AG04449 (cell line): Measurements from ENCODE around the gene KRT1.

Experiments used
- CTCF ChIA-PET: fragments of 350-600 bp; formaldehyde crosslinking; extraction: SDS; loops from one replicate; lab custom pipeline; 2021; ENCODE audit warnings: antibody characterized with exemption; lab: Yijun Ruan, JAX
- POLR2A ChIA-PET: fragments of 400-600, 350-600 bp; formaldehyde crosslinking; extraction: SDS; loops from one replicate; lab custom pipeline; 2020; ENCODE audit warnings: antibody characterized with exemption, inconsistent platforms; lab: Yijun Ruan, JAX
- DNase-seq: peaks from one replicate; pipeline ENCODE4 v3.0.0-alpha.2; 2010; ENCODE audit warnings: low read depth, low spot score
- H3K4me3 ChIP-seq: 2 replicates; pipeline ENCODE4 v1.5.1; 2011; ENCODE audit warnings: low read depth, mild to moderate bottlenecking, control low read depth, low read length
- TF ChIP-seq, protein P1 (sequence below): IDR thresholded peaks from one replicate; pipeline ENCODE4 v1.5.1; 2011; ENCODE audit warnings: mild to moderate bottlenecking, moderate library complexity, low read length, control low read depth, inconsistent platforms; ENCODE audit not compliant: insufficient read depth; ENCODE audit errors: missing control alignments

The KRT1 gene

DNA sequence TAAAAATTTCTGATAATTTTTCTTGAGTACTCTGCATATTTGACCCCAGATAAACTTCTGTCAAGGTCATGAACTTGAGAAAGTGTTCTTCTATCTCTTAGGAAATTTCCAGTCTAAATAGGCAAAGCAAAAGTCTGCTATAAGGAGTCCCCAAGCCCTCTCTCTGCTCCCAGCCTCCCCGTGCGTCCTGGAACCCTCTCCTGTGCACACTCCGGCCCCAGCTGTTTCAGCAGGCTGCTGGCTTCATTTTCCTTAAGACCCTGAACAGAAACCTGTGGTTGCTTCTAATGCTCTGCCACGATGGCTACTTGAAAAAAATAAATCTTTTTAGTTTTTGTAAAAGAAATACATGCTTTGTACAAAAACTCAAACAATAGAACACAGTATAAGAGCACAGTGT lies 42.9 kb downstream of the KRT1 start:
- TF ChIP-seq, protein P1, sequence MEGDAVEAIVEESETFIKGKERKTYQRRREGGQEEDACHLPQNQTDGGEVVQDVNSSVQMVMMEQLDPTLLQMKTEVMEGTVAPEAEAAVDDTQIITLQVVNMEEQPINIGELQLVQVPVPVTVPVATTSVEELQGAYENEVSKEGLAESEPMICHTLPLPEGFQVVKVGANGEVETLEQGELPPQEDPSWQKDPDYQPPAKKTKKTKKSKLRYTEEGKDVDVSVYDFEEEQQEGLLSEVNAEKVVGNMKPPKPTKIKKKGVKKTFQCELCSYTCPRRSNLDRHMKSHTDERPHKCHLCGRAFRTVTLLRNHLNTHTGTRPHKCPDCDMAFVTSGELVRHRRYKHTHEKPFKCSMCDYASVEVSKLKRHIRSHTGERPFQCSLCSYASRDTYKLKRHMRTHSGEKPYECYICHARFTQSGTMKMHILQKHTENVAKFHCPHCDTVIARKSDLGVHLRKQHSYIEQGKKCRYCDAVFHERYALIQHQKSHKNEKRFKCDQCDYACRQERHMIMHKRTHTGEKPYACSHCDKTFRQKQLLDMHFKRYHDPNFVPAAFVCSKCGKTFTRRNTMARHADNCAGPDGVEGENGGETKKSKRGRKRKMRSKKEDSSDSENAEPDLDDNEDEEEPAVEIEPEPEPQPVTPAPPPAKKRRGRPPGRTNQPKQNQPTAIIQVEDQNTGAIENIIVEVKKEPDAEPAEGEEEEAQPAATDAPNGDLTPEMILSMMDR, result no peak
- H3K4me3 ChIP-seq, result no peak overlapping the region
- POLR2A ChIA-PET, result no interaction called here
- DNase-seq, result no peak
- CTCF ChIA-PET, result interaction anchor here (1.0 to 1.4 kb wide), 2 partner anchors 11 to 229 kb away, joined by 3 read pairs; no protein-coding TSS in a partner anchor

DNA sequence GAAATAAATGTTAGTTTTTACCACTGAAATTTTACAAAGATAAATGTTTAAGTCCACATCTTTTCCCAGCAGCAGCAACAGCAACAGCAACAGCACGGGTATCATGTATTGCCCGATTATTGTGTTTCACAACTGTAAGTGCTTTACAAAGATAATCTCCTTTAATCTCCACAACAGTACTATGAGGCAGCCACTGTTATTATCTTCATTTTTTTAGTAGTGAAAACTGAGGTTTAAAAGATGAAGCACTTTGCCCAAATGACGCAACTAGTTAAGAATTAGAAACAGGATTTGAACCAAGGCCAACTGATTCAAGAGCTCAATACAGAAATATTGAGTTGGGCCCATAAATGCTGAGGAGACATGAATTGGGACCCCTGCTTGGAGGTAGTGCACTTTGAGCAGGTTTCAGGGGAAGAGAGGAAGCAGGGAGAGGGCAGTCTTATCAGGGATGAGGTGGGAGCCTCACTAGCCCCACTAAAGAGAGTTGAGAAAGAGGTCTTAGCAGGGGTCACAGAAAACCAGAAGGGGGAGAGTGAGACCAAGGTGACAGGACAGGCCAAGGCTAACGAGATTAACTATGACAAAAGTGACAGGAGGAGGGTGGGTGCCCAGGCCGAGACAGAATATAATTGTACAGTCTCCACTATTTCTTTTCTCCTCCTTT lies 43.5 kb downstream of the KRT1 start:
- TF ChIP-seq, protein P1, result no peak
- CTCF ChIA-PET, result interaction anchor here (1.4 kb wide), 1 partner anchor 11 kb away, joined by 3 read pairs; no protein-coding TSS in a partner anchor
- POLR2A ChIA-PET, result no interaction called here
- no peak overlapping the region for H3K4me3 ChIP-seq
- DNase-seq, result no peak

DNA sequence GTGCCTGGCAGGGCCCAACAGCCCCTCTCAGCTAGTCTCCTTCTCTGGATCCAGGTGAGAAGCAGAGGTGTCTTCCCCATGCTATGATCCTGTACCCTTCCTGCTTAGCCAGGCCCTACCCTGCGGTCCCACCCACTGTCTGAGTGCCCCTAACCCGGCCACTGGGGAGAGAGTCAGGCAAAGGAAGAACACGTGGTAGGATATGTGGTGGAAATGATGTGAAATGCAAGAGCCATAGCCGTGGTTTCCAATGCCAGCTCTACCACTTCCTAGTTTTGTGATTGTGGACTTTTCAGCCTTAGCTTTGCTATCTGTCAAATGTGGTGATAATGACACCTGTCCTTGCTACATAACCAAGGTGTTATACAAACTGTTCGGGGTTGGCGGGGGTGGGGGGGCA lies 44.0 kb downstream of the KRT1 start:
- no peak for DNase-seq
- ChIA-PET CTCF (interaction anchor here (1.4 kb wide), 1 partner anchor 12 kb away, joined by 3 read pairs; no protein-coding TSS in a partner anchor), POLR2A (no interaction called here)
- TF ChIP-seq, protein P1, result no peak
- no peak overlapping the region for H3K4me3 ChIP-seq

DNA sequence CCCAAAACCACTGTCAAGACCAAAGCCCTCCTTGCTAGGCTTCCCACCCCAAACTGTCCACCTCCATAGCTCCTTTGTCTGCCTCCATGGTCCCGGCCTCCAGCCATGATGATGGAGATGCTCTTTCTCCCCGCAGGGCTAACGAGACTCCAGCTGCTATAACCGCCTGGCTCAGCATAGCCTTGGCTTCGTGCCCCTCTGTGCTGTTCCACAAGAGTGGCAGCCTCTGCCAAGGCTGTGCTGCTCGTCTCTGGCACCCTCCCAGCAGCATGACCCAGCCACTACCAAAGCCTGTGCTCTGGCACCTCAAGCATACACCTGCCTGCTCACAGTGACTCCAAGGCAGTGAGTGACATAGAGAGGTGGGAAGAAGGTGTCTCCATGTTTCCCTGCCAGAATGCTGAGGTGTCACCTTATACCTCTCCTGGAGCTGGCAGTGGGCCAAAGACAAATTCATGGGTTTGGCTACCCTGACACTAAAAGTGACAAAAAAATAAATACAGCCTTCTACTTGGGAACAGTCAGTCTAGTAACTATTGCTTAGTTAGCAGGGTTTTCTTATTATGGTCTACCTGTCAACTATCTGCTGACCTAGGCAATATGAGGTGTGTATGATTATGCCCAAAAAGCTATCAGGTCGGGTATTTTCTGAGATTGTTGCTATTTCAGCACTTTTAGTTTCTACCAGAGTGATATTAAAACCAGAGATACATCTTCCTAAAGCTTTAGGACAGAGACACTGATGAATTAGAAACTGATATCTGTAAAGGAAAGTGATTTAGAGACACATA lies 45.7 kb downstream of the KRT1 start:
- POLR2A ChIA-PET, result no interaction called here
- H3K4me3 ChIP-seq, result no peak overlapping the region
- TF ChIP-seq, protein P1, result no peak
- CTCF ChIA-PET, result no interaction called here
- no peak for DNase-seq

DNA sequence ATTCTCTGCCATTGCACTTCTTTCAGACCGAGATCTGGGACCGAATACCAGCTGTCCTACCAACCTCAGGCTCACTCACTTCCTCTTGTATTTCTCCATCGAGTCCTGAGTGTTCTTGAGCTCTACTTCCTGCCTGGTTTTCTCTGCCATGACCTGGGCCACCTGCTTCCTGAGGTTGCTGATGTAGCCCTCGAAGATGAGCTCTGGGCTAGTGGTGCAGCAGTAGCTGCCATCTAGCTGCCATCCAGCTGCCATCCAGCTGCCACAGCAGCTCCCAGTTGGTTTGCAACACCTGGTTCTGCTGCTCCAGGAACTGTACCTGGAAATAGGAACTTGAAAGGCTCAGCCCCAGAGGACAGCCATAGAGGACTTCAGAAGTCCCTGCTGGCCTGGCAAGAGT lies 46.8 kb downstream of the KRT1 start:
- TF ChIP-seq, protein P1, result no peak
- ChIA-PET POLR2A (interaction anchor here (0.6 kb wide), 1 partner anchor 32 kb away, joined by 3 read pairs; no protein-coding TSS in a partner anchor), CTCF (no interaction called here)
- no peak for DNase-seq
- no peak overlapping the region for H3K4me3 ChIP-seq

DNA sequence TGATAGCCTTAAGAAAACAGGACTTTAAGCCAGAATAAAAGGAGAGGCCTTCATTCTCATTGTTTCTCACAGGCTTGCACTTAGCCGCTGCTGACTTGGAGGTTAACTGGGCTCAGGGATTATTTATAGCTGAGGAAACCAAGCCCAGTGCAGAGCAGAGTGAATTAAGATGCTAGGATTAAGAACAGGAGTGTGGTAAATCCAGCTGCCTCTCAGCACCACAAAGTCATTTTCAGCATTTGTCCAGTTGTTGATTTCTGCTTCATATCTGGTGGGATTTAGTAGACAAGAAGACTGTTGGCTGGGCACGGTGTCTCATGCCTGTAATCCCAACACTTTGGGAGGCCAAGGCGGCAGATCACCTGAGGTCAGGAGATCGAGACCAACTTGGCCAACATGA lies 47.6 kb downstream of the KRT1 start:
- ChIA-PET CTCF (no interaction called here), POLR2A (no interaction called here)
- TF ChIP-seq, protein P1, result no peak
- H3K4me3 ChIP-seq, result no peak overlapping the region
- DNase-seq, result no peak
